HepG2 (cell line): Measurements from ENCODE around the gene AKAP1. TPM values are rescaled to one million over a fixed set of nuclear protein-coding genes. Genes with fewer than 3 reads are reported as not detected.

Source experiments
- ARID4A ChIP-seq: sonication (generic); formaldehyde crosslinking; IDR thresholded peaks from 2 replicates; pipeline ENCODE4 v1.5.0; 2020; ENCODE audit warnings: mild to moderate bottlenecking, missing genetic modification reagents, borderline replicate concordance
- CBX5 ChIP-seq: sonication (generic); formaldehyde crosslinking; IDR thresholded peaks from 2 replicates; pipeline ENCODE4 v1.4.0; 2020; ENCODE audit warnings: missing genetic modification reagents, borderline replicate concordance
- CENPX ChIP-seq: sonication (generic); formaldehyde crosslinking; IDR thresholded peaks from 2 replicates; pipeline ENCODE4 v1.9.0; 2021; ENCODE audit warnings: mild to moderate bottlenecking, missing genetic modification reagents, moderate library complexity
- ERF ChIP-seq: IDR thresholded peaks from 2 replicates; pipeline ENCODE4 v1.6.1; 2018; ENCODE audit warnings: missing biosample characterization, missing genetic modification reagents
- FOSL1 ChIP-seq: sonication (generic); formaldehyde crosslinking; IDR thresholded peaks from 2 replicates; pipeline ENCODE4 v1.9.0; 2021; ENCODE audit warnings: missing genetic modification reagents, borderline replicate concordance
- GABPB1 ChIP-seq: IDR thresholded peaks from 2 replicates; pipeline ENCODE4 v1.6.1; 2016; ENCODE audit warnings: mild to moderate bottlenecking, missing genetic modification reagents, moderate library complexity, missing compliant biosample characterization
- NR0B2 ChIP-seq: sonication (generic); formaldehyde crosslinking; IDR thresholded peaks from 2 replicates; pipeline ENCODE4 v1.4.0; 2020; ENCODE audit warnings: mild to moderate bottlenecking, missing genetic modification reagents
- NR2F6 ChIP-seq, 2 experiments: IDR thresholded peaks; 2 replicates each; pipeline ENCODE4 v1.6.1; 2016; ENCODE audit warnings: antibody characterized with exemption in 1 of 2, mild to moderate bottlenecking in 1 of 2
- PLSCR1 ChIP-seq: sonication (generic); formaldehyde crosslinking; IDR thresholded peaks from 2 replicates; pipeline ENCODE4 v1.5.0; 2020; ENCODE audit warnings: missing genetic modification reagents, mild to moderate bottlenecking, borderline replicate concordance
- RAD21 ChIP-seq: fragments of 450-650 bp; formaldehyde crosslinking; IDR thresholded peaks from 2 replicates; pipeline ENCODE4 v1.5.0; 2020; ENCODE audit warnings: mild to moderate bottlenecking
- SRY ChIP-seq: sonication (generic); formaldehyde crosslinking; IDR thresholded peaks from 2 replicates; pipeline ENCODE4 v1.8.0; 2022; ENCODE audit warnings: mild to moderate bottlenecking, missing genetic modification reagents
- ZFP91 ChIP-seq: sonication (generic); formaldehyde crosslinking; IDR thresholded peaks from 2 replicates; pipeline ENCODE4 v1.9.0; 2022; ENCODE audit warnings: missing genetic modification reagents, mild to moderate bottlenecking, borderline replicate concordance
- ZNF225 ChIP-seq: sonication (generic); formaldehyde crosslinking; IDR thresholded peaks from 2 replicates; pipeline ENCODE4 v1.4.0; 2020; ENCODE audit warnings: mild to moderate bottlenecking, missing genetic modification reagents
- ZNF253 ChIP-seq: sonication (generic); formaldehyde crosslinking; IDR thresholded peaks from 2 replicates; pipeline ENCODE4 v1.8.0; 2022; ENCODE audit warnings: mild to moderate bottlenecking, missing genetic modification reagents, borderline replicate concordance
- ZNF383 ChIP-seq: sonication (generic); formaldehyde crosslinking; IDR thresholded peaks from 2 replicates; pipeline ENCODE4 v1.4.0; 2020; ENCODE audit warnings: missing genetic modification reagents, mild to moderate bottlenecking, borderline replicate concordance
- ZNF574 ChIP-seq: sonication (generic); formaldehyde crosslinking; IDR thresholded peaks from 2 replicates; pipeline ENCODE4 v1.4.0; 2020; ENCODE audit warnings: missing genetic modification reagents
- ZNF607 ChIP-seq: sonication (generic); formaldehyde crosslinking; IDR thresholded peaks from 2 replicates; pipeline ENCODE4 v1.5.1; 2020; ENCODE audit warnings: missing genetic modification reagents, mild to moderate bottlenecking, borderline replicate concordance
- ZNF773 ChIP-seq: sonication (generic); formaldehyde crosslinking; IDR thresholded peaks from 2 replicates; pipeline ENCODE4 v1.4.0; 2020; ENCODE audit warnings: missing genetic modification reagents, borderline replicate concordance
- polyA plus RNA-seq, 8 experiments: library from polyadenylated mRNA; depleted of rRNA in 3 of 8; stranded (reverse) in 7 of 8; unstranded in 1 of 8; fragments of >200 nt; fragmentation: Illumina TruSeq in 4 of 8; extraction: Trizol in 4 of 8; gene quantifications; 2 replicates each; pipeline versions ENCODE4 v1.2.1 to v1.2.3, GENCODE V29; 2011 to 2016; ENCODE audit warnings: low read depth in 4 of 8, missing spikeins in 1 of 8, mixed read lengths in 1 of 8; ENCODE audit not compliant: insufficient read depth in 1 of 8
- total RNA-seq, 5 experiments: library from RNA; depleted of rRNA; stranded (reverse); fragments of >200 nt; fragmentation: Illumina TruSeq; extraction: Trizol; gene quantifications; 2 replicates each; pipeline ENCODE4 v1.2.3, GENCODE V29; 2016; ENCODE audit warnings: low read depth in 1 of 5

The AKAP1 gene
- total and polyA plus RNA-seq, 2 of the 13 experiments (the other 11 are each of a cell fraction or from before 2014, with no cell fraction given) = 101 to 131 TPM

- TF ChIP-seq ARID4A (CRISPR knock-in tag) (peak; percentile 33; the same call in 1 of the 2 replicates), ERF (CRISPR knock-in tag) (peak; percentile 68; the same call in 1 of the 2 replicates), ZNF253 (CRISPR knock-in tag) (0 out of 2 replicates have a peak, but pooled peaks have one; percentile 27), GABPB1 (peak; percentile 45; the same call in 1 of the 2 replicates), ZNF383 (CRISPR knock-in tag) (0 out of 2 replicates have a peak, but pooled peaks have one; percentile 44), CBX5 (CRISPR knock-in tag) (peak; percentile 31; the same call in 1 of the 2 replicates), ZNF574 (peak; percentile 45; the same call in 1 of the 2 replicates), PLSCR1 (no peak), FOSL1 (no peak), ZNF607 (no peak), ZFP91 (CRISPR knock-in tag) (peak; percentile 46; the same call in 1 of the 2 replicates), RAD21 (peak; percentile 78), CENPX (CRISPR knock-in tag) (no peak), SRY (CRISPR knock-in tag) (no peak), ZNF225 (peak; percentile 12; the same call in 1 of the 2 replicates), ZNF773 (CRISPR knock-in tag) (no peak), NR0B2 (peak; percentile 36; the same call in 1 of the 2 replicates), NR2F6 (IDR thresholded peaks at IDR 0.05) (no peak), NR2F6 (CRISPR knock-in tag; IDR thresholded peaks at IDR 0.05) (peak; percentile 25; the same call in 1 of the 2 replicates)
Measured at GRCh38 chr17:57106107-57106835, 21.2 kb downstream of the AKAP1 start (continued).
